HG03354 (cell line): ENCODE measurements around the gene IKZF5.
A peak's percentile ranks its signal among the peaks of the same experiment; 100 is the strongest.

Experiments used
- ATAC-seq: cut with Tn5 transposase; IDR thresholded peaks from one replicate; pipeline ENCODE4 v1.9.1; 2021; ENCODE audit warnings: mild to moderate bottlenecking; ENCODE audit not compliant: unreplicated experiment, poor library complexity, severe bottlenecking

Gene IKZF5

GRCh38 chr10:123017421-123018165 is 9.0 kb upstream of the IKZF5 start:
- ATAC-seq, result no peak

GRCh38 chr10:123016228-123016627 is 7.6 kb upstream of the IKZF5 start:
- no peak for ATAC-seq

- no peak for ATAC-seq
These were observed 6.2 kb upstream of the IKZF5 start for GRCh38 chr10:123014772-123015171.

GRCh38 chr10:123013456-123014419 is 5.1 kb upstream of the IKZF5 start:
- ATAC-seq, result no peak

- ATAC-seq, result no peak
These were observed 3.4 kb upstream of the IKZF5 start for GRCh38 chr10:123011987-123012386.

GRCh38 chr10:123009105-123009820 is 668 bp upstream of the IKZF5 start:
- peak; percentile 5 for ATAC-seq

GRCh38 chr10:123007558-123008354 is 839 bp downstream of the IKZF5 start:
- ATAC-seq, result peak; percentile 46

- no peak for ATAC-seq
These were observed 4.3 kb downstream of the IKZF5 start for GRCh38 chr10:123004298-123004697.

- no peak for ATAC-seq
These were observed 7.2 kb downstream of the IKZF5 start for GRCh38 chr10:123001370-123001769.

GRCh38 chr10:123000155-123000554 is 8.4 kb downstream of the IKZF5 start:
- ATAC-seq, result no peak

- no peak for ATAC-seq
These were observed 9.2 kb downstream of the IKZF5 start for GRCh38 chr10:122999347-122999746.

- no peak for ATAC-seq
These were observed 9.7 kb downstream of the IKZF5 start for GRCh38 chr10:122998934-122999333.

- no peak for ATAC-seq
These were observed 10.2 kb downstream of the IKZF5 start for GRCh38 chr10:122998360-122998917.

- ATAC-seq, result no peak
These were observed 10.7 kb downstream of the IKZF5 start for GRCh38 chr10:122997864-122998263.

- no peak for ATAC-seq
These were observed 12.7 kb downstream of the IKZF5 start for GRCh38 chr10:122995936-122996335.

GRCh38 chr10:122993797-122994336 is 14.7 kb downstream of the IKZF5 start:
- no peak for ATAC-seq

GRCh38 chr10:122992031-122992585 is 16.5 kb downstream of the IKZF5 start:
- ATAC-seq, result no peak

- no peak for ATAC-seq
These were observed 18.3 kb downstream of the IKZF5 start for GRCh38 chr10:122990278-122990677.

- ATAC-seq, result no peak
These were observed 20.1 kb downstream of the IKZF5 start for GRCh38 chr10:122988501-122988900.
